Measurements from ENCODE around the gene NLK.
A peak's percentile ranks its signal among the peaks of the same experiment; 100 is the strongest.
"Not testable (repeated sequence)": the region's sequence is repeated elsewhere in the genome, so short reads cannot be mapped to it uniquely, and the experiment has no call there.

NLK gene

DNA sequence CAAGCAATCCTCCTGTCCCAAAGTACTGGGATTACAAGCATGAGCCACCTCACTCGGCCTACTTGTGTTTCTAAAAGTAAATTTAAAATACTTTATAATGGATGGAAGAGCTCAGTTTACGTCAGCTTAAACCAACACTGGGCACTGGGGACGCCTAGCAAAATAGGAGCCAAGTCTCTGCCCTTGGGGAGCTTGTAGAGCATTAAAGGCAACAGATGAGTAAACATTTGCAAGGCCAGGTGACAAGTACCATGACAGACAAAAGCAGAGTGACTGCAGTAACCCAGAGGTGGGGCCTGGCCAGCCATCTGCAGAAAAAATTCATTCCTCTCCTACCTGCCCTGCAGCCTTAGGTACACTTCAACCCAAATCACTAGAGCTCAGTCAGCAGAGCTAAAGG, 12.1 kb upstream of the NLK start:
- no peak for DNase-seq (ENCODE audit: low spot score in 2 of 2)
- no peaks in the 10 kb centered on the region for H3K9me3 Mint-ChIP-seq
- no peak overlapping the region for H3K4me3 Mint-ChIP-seq
- H3K27ac Mint-ChIP-seq, result no peak overlapping the region
- ATAC-seq, result no peak
- H3K4me1 Mint-ChIP-seq, result no peaks in the 10 kb centered on the region
- H3K36me3 Mint-ChIP-seq, result no peaks in the 10 kb centered on the region

DNA sequence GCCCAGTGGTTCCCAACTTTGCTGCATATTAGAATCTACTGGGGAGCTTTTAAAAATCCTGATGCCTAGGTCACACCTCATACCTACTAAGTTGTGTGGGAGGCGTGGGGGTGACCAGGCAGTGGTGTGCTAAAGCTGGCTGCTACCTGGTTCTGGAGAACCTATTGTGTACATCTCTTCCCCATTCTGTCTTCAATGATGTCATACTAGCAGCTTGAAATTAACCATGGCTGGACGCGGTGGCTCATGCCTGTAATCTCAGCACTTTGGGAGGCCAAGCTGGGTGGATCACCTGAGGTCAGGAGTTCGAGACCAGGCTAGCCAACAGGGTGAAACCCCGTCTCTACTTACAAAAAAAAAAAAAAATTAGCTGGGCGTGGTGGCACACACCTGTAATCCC, 11.3 kb upstream of the NLK start:
- H3K27ac Mint-ChIP-seq, result no peak overlapping the region
- no peak overlapping the region for H3K4me3 Mint-ChIP-seq
- H3K9me3 Mint-ChIP-seq, result no peaks in the 10 kb centered on the region
- no peaks in the 10 kb centered on the region for H3K4me1 Mint-ChIP-seq
- H3K36me3 Mint-ChIP-seq, result no peaks in the 10 kb centered on the region
- DNase-seq (ENCODE audit: low spot score in 2 of 2), result no peak
- ATAC-seq, result no peak

DNA sequence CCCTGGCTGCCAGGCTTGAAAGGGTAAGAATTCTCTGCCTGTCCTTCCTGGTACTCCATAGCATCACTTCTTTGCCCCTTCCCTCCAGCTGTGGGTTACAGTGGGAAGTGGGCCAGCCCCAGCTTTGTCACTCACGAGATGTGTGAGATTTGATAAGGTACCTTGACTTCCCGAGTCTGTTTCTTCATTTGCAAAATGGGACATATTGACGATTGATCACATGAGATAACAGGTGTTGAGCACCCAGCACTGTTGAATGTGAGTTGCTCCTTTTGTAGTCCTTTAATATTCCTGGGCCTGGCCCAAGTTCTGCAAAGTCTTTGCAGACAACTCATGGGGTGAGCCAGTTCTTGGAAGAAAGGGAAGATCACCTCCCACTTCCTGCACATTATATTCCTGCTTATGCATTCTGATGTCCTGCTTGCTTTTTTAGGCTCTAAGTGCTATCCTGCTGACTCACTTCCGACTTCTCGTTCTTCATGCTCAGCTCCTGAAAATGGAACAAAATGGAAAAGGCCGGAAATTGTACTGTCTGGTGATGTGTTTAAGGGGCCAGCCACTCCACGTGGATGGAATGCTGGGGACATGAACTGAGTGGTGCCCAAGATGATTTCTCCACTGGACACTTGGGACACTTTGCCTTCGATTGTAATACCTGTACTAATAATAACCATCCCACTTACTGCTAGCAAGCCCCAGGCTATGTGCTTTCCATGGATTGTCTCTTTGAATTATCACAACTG, 8.3 kb upstream of the NLK start:
- DNase-seq (ENCODE audit: low spot score in 2 of 2), result no peak

DNA sequence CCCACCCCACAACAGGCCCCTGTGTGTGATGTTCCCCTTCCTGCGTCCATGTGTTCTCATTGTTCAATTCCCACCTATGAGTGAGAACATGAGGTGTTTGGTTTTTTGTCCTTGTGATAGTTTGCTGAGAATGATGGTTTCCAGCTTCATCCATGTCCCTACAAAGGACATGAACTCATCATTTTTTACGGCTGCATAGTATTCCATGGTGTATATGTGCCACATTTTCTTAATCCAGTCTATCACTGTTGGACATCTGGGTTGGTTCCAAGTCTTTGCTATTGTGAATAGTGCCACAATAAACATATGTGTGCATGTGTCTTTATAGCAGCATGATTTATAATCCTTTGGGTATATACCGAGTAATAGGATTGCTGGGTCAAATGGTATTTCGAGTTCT, 7.0 kb upstream of the NLK start:
- H3K4me3 Mint-ChIP-seq, H3K27ac Mint-ChIP-seq: not testable (repeated sequence)

More for the DNA sequence above, 8.3 kb upstream of the NLK start:
- H3K27ac Mint-ChIP-seq, result no peak overlapping the region
- H3K9me3 Mint-ChIP-seq, result no peaks in the 10 kb centered on the region
- no peak overlapping the region for H3K4me3 Mint-ChIP-seq
- no peaks in the 10 kb centered on the region for H3K36me3 Mint-ChIP-seq
- no peak for ATAC-seq
- H3K4me1 Mint-ChIP-seq, result peaks cover 3% of the 10 kb centered on the region

DNA sequence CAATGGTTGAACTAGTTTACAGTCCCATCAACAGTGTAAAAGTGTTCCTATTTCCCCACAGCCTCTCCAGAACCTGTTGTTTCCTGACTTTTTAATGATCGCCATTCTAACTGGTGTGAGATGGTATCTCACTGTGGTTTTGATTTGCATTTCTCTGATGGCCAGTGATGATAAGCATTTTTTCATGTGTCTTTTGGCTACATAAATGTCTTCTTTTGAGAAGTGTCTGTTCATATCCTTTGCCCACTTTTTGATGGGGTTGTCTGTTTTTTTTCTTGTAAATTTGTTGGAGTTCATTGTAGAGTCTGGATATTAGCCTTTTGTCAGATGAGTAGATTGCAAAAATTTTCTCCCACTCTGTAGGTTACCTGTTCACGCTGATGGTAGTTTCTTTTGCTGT, 6.6 kb upstream of the NLK start:
- H3K9me3 Mint-ChIP-seq; H3K27ac Mint-ChIP-seq; H3K4me3 Mint-ChIP-seq; ATAC-seq; DNase-seq (ENCODE audit: low spot score in 2 of 2); H3K36me3 Mint-ChIP-seq: not testable (repeated sequence)
- H3K4me1 Mint-ChIP-seq, result peaks cover 14% of the 10 kb centered on the region

More for the DNA sequence above, 7.0 kb upstream of the NLK start:
- ATAC-seq; H3K36me3 Mint-ChIP-seq; DNase-seq (ENCODE audit: low spot score in 2 of 2); H3K9me3 Mint-ChIP-seq: not testable (repeated sequence)
- H3K4me1 Mint-ChIP-seq, result peaks cover 12% of the 10 kb centered on the region

DNA sequence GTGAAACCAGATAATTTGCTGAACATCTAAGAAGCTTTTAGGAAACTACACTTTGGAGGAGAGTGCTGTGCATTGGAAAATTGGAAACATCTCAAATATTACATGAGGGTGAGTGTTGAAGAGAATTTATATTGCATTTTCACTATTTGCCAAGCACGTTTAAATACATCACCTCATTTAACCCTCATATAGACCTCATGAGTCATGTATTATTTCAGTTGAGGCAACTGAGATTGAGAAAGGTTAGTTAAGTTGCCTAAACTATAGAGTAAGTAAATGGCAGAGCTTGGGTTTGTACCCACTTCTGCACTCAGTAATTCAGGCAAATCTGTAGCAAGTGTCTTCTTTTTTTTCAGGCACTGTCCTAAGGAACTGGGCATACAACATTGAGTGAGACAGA, 3.7 kb upstream of the NLK start:
- DNase-seq (ENCODE audit: low spot score in 2 of 2) (no peak), ATAC-seq (no peak)

DNA sequence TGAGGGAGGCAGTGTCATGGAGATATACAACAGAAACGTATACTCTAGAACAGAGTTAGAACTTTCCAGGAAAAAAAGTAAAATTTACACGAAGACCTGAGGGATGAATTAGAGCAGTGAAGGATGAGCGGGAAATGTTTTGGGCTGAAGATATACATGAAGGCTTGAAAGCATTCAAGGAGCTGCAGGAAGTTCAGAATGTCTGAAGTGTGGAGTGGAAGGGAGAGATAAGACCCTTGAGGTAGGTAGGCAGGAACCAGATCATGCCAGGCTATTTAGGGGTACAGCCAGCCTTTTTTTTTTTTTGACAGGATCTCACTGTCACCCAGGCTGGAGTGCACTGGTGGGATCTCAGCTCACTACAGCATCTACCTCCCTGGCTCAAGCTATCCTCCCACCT, 3.2 kb upstream of the NLK start:
- peaks cover 33% of the 10 kb centered on the region for H3K4me1 Mint-ChIP-seq
- peaks cover 3% of the 10 kb centered on the region for H3K9me3 Mint-ChIP-seq
- DNase-seq (ENCODE audit: low spot score in 2 of 2) (no peak), ATAC-seq (no peak)
- H3K36me3 Mint-ChIP-seq, result peaks cover 7% of the 10 kb centered on the region
- H3K4me3 Mint-ChIP-seq, result no peak overlapping the region
- H3K27ac Mint-ChIP-seq, result no peak overlapping the region

More for the DNA sequence above, 3.7 kb upstream of the NLK start:
- no peak overlapping the region for H3K4me3 Mint-ChIP-seq
- no peak overlapping the region for H3K27ac Mint-ChIP-seq
- H3K36me3 Mint-ChIP-seq, result peaks cover 7% of the 10 kb centered on the region
- H3K4me1 Mint-ChIP-seq, result peaks cover 31% of the 10 kb centered on the region
- peaks cover 3% of the 10 kb centered on the region for H3K9me3 Mint-ChIP-seq

DNA sequence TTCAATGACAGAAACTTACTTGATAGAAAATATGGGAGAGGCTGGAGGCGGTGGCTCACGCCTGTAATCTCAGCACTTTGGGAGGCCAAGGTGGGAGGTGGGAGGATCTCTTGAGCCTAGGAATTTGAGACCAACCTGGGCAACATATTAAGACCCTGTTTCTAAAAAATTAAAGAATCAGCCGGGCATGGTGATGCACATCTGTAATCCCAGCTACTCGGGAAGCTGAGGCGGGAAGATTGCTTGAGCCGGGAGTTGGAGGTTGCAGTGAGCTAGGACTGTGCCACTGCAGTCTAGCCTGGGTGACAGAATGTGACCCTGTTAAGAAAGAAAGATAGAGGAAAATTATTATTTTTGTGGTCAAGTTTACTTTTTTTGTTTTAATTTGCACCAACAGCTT, 2.1 kb upstream of the NLK start:
- Mint-ChIP-seq H3K36me3 (peaks cover 7% of the 10 kb centered on the region), H3K4me3 (peak overlapping the region; percentile 77), H3K27ac (no peak overlapping the region), H3K4me1 (peaks cover 45% of the 10 kb centered on the region), H3K9me3 (peaks cover 3% of the 10 kb centered on the region)
- no peak for ATAC-seq
- DNase-seq (ENCODE audit: low spot score in 2 of 2), result no peak

DNA sequence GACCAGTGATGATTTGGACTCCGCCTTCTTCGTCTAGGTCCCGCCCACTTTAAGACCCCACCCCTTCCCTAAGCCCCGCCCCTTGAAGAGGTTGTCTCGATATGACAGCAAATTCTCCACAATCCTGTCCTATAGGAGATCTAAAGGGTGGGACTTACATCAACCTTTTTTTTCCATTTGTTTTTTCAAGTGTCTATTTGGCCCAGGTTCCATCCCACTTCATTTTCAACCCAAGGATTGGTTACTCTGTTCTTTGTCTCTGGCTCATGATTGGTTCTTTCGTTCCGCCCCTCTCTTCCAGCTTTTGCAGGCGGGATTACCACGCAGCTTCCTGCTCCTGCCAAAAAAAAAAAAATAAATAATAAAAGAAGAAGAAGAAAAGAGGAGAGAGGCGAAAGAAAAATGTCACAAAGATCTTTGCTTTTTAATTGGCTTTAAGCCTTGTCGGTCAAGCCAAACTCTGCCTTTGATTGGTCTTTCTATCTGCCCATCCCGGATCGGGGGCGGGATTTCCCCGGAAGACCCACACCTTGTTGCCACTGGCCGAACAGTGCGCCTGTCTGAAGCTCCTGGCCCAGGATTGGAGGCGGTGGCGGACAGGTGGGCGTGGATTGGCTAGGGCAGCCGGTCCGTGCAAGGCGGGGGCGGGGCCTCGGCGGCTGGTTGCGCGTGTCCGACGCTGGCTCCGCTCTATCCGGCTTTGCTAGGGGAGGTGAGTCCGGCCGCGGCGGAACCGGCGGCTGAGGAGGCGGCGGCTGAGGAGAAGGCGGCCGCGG, 1.2 kb upstream of the NLK start:
- peaks cover 8% of the 10 kb centered on the region for H3K36me3 Mint-ChIP-seq
- H3K4me3 Mint-ChIP-seq, result peak overlapping the region; percentile 77
- peak overlapping the region; percentile 84 for H3K27ac Mint-ChIP-seq
- H3K9me3 Mint-ChIP-seq, result peaks cover 3% of the 10 kb centered on the region
- ATAC-seq (peak; percentile 96), DNase-seq (ENCODE audit: low spot score in 2 of 2) (peak; percentile 97 to 100)
- peaks cover 48% of the 10 kb centered on the region for H3K4me1 Mint-ChIP-seq

DNA sequence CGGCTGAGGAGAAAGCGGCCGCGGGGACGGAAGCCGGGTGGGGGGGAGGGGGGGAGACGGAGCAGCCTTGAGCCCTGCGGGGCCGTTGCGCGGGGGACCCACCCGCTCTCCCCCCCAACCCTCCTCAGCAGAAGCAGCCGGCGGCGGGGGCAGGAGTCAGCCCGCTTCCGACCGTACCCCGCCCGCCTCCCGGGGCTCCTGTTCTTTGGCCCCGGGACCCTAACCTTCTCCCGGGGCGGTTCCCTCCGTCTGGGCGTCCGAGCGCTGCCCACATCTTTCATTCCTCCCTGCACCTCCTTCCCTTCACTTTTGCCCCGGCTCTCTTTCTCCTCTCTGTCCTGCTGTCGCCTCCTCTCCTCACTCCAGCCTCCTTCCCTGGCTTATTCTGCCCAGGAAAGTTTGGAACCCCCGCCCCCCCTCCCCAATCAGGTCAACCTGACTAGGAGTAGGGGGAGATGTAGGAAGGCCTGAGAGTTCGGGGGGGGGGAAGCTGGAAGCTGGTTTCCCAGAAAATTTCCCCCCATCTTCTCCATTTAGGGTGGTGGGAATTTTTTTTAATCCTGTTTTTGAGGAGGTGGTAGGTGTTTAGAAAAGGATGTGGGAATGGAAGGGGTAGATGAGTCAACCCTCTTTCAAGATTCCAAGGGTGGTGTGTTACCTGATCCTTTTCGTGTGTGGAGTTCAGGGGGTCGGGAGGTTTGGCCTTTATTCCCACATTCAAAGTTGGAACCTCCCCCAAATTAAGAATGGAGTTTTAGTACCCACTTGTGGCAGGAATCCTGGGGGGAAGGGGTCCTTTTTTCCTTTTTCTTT, 427 bp upstream of the NLK start:
- Mint-ChIP-seq H3K27ac (peak overlapping the region; percentile 84), H3K4me1 (peaks cover 55% of the 10 kb centered on the region), H3K9me3 (peaks cover 3% of the 10 kb centered on the region), H3K36me3 (peaks cover 16% of the 10 kb centered on the region), H3K4me3 (peak overlapping the region; percentile 77)
- no peak for DNase-seq (ENCODE audit: low spot score in 2 of 2)
- peak; percentile 31 for ATAC-seq

DNA sequence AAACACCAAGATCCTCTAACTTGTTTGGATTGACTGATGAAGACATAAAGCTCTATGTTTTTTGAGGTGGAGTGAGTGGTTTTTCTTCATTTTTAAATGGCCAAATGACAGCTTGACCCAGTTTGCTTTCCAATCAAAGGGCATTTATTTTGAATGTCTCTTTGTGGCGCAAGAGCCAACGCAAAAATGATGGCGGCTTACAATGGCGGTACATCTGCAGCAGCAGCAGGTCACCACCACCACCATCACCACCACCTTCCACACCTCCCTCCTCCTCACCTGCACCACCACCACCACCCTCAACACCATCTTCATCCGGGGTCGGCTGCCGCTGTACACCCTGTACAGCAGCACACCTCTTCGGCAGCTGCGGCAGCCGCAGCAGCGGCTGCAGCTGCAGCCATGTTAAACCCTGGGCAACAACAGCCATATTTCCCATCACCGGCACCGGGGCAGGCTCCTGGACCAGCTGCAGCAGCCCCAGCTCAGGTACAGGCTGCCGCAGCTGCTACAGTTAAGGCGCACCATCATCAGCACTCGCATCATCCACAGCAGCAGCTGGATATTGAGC, 329 bp downstream of the NLK start:
- peak overlapping the region; percentile 84 for H3K27ac Mint-ChIP-seq
- peaks cover 17% of the 10 kb centered on the region for H3K36me3 Mint-ChIP-seq
- H3K4me3 Mint-ChIP-seq, result peak overlapping the region; percentile 77
- H3K9me3 Mint-ChIP-seq, result peaks cover 3% of the 10 kb centered on the region
- ATAC-seq (no peak), DNase-seq (ENCODE audit: low spot score in 2 of 2) (no peak)
- H3K4me1 Mint-ChIP-seq, result peaks cover 57% of the 10 kb centered on the region

DNA sequence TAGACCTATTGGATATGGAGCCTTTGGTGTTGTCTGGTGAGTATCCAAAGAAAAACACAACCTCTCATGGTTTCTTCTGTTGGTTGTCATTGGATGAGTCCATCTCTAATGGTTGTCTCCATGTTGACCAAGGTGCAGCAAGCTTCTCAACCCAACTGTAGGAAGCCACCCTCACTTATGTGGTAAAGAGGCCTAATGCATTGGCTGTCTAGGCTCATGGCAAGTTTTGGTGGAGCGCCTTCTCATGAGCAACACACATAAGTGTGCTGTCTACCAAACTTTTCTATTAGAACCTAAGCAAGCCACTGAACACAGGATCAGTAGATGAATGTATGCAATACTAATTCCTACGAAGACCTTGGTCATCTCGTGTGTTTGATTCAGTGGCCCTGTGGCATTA, 819 bp downstream of the NLK start:
- H3K4me3 Mint-ChIP-seq, result peak overlapping the region; percentile 77
- H3K36me3 Mint-ChIP-seq, result peaks cover 17% of the 10 kb centered on the region
- peaks cover 3% of the 10 kb centered on the region for H3K9me3 Mint-ChIP-seq
- peaks cover 57% of the 10 kb centered on the region for H3K4me1 Mint-ChIP-seq
- ATAC-seq, result no peak
- DNase-seq (ENCODE audit: low spot score in 2 of 2), result no peak
- peak overlapping the region; percentile 84 for H3K27ac Mint-ChIP-seq

DNA sequence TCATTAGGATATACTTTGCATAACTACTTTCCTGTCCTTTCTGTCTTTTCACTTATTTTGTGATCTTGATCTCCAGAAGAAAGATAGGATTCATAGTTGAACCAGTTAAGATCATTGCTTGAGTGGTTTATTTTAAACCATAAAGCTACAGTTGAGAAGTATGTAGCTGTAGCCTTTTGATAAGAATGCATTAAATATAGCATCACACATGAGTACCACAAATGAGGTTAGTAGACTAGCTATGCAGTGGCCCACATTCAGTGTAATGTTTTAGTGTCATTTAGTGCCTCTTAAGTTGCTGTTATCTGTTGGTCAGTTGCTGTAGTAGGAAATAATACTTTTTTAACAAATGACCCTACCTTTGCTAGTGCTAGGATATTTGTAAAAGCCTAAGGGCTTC, 1.3 kb downstream of the NLK start:
- Mint-ChIP-seq H3K4me1 (peaks cover 58% of the 10 kb centered on the region), H3K9me3 (peaks cover 3% of the 10 kb centered on the region), H3K4me3 (peak overlapping the region; percentile 77), H3K27ac (no peak overlapping the region), H3K36me3 (peaks cover 17% of the 10 kb centered on the region)
- ATAC-seq, result no peak
- DNase-seq (ENCODE audit: low spot score in 2 of 2), result no peak

DNA sequence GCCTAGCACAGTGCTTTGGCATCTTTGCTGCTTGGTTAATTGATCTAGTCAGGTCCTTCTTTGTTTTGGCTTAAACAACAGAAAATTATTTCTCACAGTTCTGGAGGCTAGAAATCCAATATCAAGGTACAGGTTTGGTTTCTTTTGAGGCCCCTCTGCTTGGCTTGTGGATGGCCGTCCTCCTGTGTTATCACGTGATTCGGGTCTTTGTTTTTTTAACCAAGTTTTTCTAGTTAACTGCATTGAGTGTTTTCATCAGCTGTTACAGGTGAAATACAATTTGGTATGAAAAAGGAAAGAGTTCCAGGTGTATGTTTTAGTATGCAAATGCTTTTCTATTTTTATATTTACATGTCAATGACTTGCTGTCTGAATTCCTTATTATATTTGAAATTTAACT, 2.8 kb downstream of the NLK start:
- ATAC-seq (no peak), DNase-seq (ENCODE audit: low spot score in 2 of 2) (no peak)
- H3K9me3 Mint-ChIP-seq, result no peaks in the 10 kb centered on the region
- no peak overlapping the region for H3K27ac Mint-ChIP-seq
- peaks cover 17% of the 10 kb centered on the region for H3K36me3 Mint-ChIP-seq
- H3K4me3 Mint-ChIP-seq, result peak overlapping the region; percentile 22
- H3K4me1 Mint-ChIP-seq, result peaks cover 58% of the 10 kb centered on the region

All from stimulated activated effector memory CD8-positive, alpha-beta T cell treated with anti-CD3 and anti-CD28 coated beads, Interleukin-12 subunit alpha, Interleukin-12 subunit beta, amount 100 ng/mL, for 72 hours (primary cell).